ENCODE results near the gene TAS2R3.

The TAS2R3 gene

DNA sequence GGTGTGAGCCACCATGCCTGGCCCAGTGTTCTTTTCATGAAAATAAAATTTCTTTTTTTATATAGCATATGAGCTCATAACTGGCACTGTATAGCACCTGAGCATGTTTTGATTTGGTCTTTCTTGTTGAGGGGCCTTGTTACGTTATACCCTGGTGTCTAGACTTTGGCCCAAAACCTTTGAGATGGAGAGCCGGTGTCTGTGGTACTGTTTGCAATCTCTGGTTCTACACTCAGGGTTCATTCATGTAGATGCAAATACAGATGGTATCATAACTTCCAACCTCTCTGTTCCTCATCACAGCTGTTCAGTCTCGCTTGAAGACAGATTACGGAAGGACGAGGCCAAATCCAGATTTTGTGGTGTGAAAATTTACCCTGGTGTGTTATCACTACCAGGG is 26.0 kb downstream of the TAS2R3 start, which contains the start of gene TAS2R5:
Gene TAS2R5, plus strand, starts transcription at position 301 of the 400 bp plus-strand sequence. CDS start 145 bp downstream, outside the sequence.
- Histone ChIP-seq H3K9ac (ENCODE audit: low read depth, low read length) (no peak within 1 kb of the TSS), H3K9me3 (ENCODE audit: insufficient read depth, low read depth, low read length) (no peaks in the 10 kb centered on the region), H3K36me3 (ENCODE audit: insufficient read depth, low read depth, low read length) (peaks cover 15% of the 10 kb centered on the region), H3K27me3 (ENCODE audit: insufficient read depth, low read length) (no peaks in the 10 kb centered on the region), H3K27ac (ENCODE audit: low read length) (no peak within 1 kb of the TSS), H3K4me1 (ENCODE audit: insufficient read depth, low read length) (no peaks in the 10 kb centered on the region), H3K4me3 (ENCODE audit: low read length) (no peak within 1 kb of the TSS)

DNA sequence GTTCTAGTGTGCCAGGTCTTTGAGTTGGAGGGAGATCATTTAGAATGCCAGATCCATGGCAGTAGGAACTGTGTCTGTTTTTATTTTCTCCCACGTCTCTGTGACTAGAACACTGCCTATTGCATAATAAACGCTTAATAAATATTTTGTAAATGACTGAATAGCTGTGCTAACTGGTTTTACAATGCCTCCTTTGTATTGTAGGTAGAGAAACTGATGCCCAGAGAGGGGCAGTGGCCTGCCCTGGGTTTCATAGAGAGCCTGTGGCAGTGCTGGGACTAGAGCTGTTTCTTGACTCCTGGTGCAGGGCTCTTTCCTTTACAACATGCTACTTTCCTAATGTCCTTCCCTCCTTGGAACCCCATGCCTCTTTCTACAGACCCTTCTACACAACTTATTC is 28.6 kb downstream of the TAS2R3 start:
- Histone ChIP-seq H3K4me1 (ENCODE audit: insufficient read depth, low read length) (no peaks in the 10 kb centered on the region), H3K4me3 (ENCODE audit: low read length) (no peak overlapping the region), H3K9ac (ENCODE audit: low read depth, low read length) (no peak overlapping the region), H3K27me3 (ENCODE audit: insufficient read depth, low read length) (no peaks in the 10 kb centered on the region), H3K27ac (ENCODE audit: low read length) (no peak overlapping the region), H3K9me3 (ENCODE audit: insufficient read depth, low read depth, low read length) (no peaks in the 10 kb centered on the region), H3K36me3 (ENCODE audit: insufficient read depth, low read depth, low read length) (peaks cover 11% of the 10 kb centered on the region)
